Neural cell (in vitro differentiated cells): ENCODE results near the gene KRT27. TPM values are rescaled to one million over a fixed set of nuclear protein-coding genes. Genes with fewer than 3 reads are reported as not detected.

ENCODE experiments used
- H2AFZ ChIP-seq: fragments of 200-600, 300-800 bp; sonication (generic), shearing (Covaris generic); 2 replicates; pipeline ENCODE4 v1.6.0; 2014; ENCODE audit warnings: low read depth, mild to moderate bottlenecking, antibody characterized with exemption, low read length, moderate library complexity
- H3F3A ChIP-seq: fragments of 200-600 bp; shearing (Covaris generic); 2 replicates; pipeline ENCODE4 v1.6.1; 2016; ENCODE audit warnings: mild to moderate bottlenecking, moderate library complexity, mixed read lengths, antibody characterized with exemption, low read length; ENCODE audit not compliant: insufficient read depth, poor library complexity, severe bottlenecking
- H3K27ac ChIP-seq: fragments of 200-600, 300-800 bp; sonication (generic), shearing (Covaris generic); 2 replicates; pipeline ENCODE4 v1.5.1; 2014; ENCODE audit warnings: mild to moderate bottlenecking, low read length, moderate library complexity
- H3K27me3 ChIP-seq: fragments of 300-800, 200-600 bp; sonication (generic), shearing (Covaris generic); 2 replicates; pipeline ENCODE4 v1.6.0; 2014; ENCODE audit warnings: mild to moderate bottlenecking, low read depth, low read length, moderate library complexity; ENCODE audit not compliant: insufficient read depth
- H3K36me3 ChIP-seq: fragments of 300-800, 200-600 bp; sonication (generic), shearing (Covaris generic); 2 replicates; pipeline ENCODE4 v1.5.1; 2014; ENCODE audit warnings: mild to moderate bottlenecking, antibody characterized with exemption, low read length, moderate library complexity; ENCODE audit not compliant: insufficient read depth
- H3K4me2 ChIP-seq: fragments of 300-800, 200-600 bp; sonication (generic), shearing (Covaris generic); 2 replicates; pipeline ENCODE4 v1.6.0; 2014; ENCODE audit warnings: mild to moderate bottlenecking, low read length
- H3K4me3 ChIP-seq: fragments of 300-800, 200-600 bp; sonication (generic), shearing (Covaris generic); 2 replicates; pipeline ENCODE4 v1.5.1; 2014; ENCODE audit warnings: mild to moderate bottlenecking, low read length, moderate library complexity
- H3K79me2 ChIP-seq: fragments of 200-600 bp; shearing (Covaris generic); replicated peaks from 2 replicates; pipeline ENCODE4 v1.6.0; 2014; ENCODE audit warnings: mild to moderate bottlenecking, low read length, moderate library complexity; ENCODE audit not compliant: insufficient read depth
- H3K9ac ChIP-seq: fragments of 300-800, 200-600 bp; sonication (generic), shearing (Covaris generic); 2 replicates; pipeline ENCODE4 v1.6.1; 2016; ENCODE audit warnings: mild to moderate bottlenecking, low read length, mixed read lengths
- H3K9me2 ChIP-seq: fragments of 200-600 bp; shearing (Covaris generic); 2 replicates; pipeline ENCODE4 v1.6.1; 2016; ENCODE audit warnings: mild to moderate bottlenecking, low read length, mixed read lengths; ENCODE audit not compliant: insufficient read depth
- H3K9me3 ChIP-seq: fragments of 200-600, 300-800 bp; sonication (generic), shearing (Covaris generic); 2 replicates; pipeline ENCODE4 v1.6.1; 2016; ENCODE audit warnings: mild to moderate bottlenecking, mixed run types, low read length, moderate library complexity, mixed read lengths
- H4K20me1 ChIP-seq: fragments of 200-600 bp; shearing (Covaris generic); 2 replicates; pipeline ENCODE4 v1.6.1; 2016; ENCODE audit warnings: mild to moderate bottlenecking, mixed run types; ENCODE audit not compliant: insufficient read depth
- CTCF ChIP-seq: fragments of 450-650 bp; IDR thresholded peaks from 2 replicates; pipeline ENCODE4 v1.5.1; 2014; ENCODE audit warnings: antibody characterized with exemption, mild to moderate bottlenecking, moderate library complexity; ENCODE audit not compliant: poor library complexity, severe bottlenecking
- EP300 ChIP-seq: fragments of 450-650 bp; conservative IDR thresholded peaks from 2 replicates; pipeline ENCODE4 v1.6.1; 2014; ENCODE audit warnings: antibody characterized with exemption, mild to moderate bottlenecking, moderate library complexity; ENCODE audit not compliant: poor library complexity, severe bottlenecking
- EZH2 ChIP-seq: fragments of 200-600, 300-800 bp; shearing (Covaris generic), sonication (generic); IDR thresholded peaks from 2 replicates; pipeline ENCODE4 v1.6.1; 2014; ENCODE audit warnings: antibody characterized with exemption, low read length, borderline replicate concordance, mild to moderate bottlenecking; ENCODE audit not compliant: insufficient read depth, poor library complexity, severe bottlenecking
- MXI1 ChIP-seq: fragments of 450-650 bp; conservative IDR thresholded peaks from 2 replicates; pipeline ENCODE4 v1.6.1; 2014; ENCODE audit warnings: antibody characterized with exemption, mild to moderate bottlenecking; ENCODE audit not compliant: poor library complexity, severe bottlenecking
- POLR2AphosphoS5 ChIP-seq: IDR thresholded peaks from 2 replicates; pipeline ENCODE4 v1.6.1; 2012
- RAD21 ChIP-seq: fragments of 450-650 bp; conservative IDR thresholded peaks from 2 replicates; pipeline ENCODE4 v1.6.1; 2014; ENCODE audit warnings: antibody characterized with exemption, mild to moderate bottlenecking, moderate library complexity
- REST ChIP-seq: IDR thresholded peaks from 2 replicates; pipeline ENCODE4 v1.6.1; 2012; ENCODE audit warnings: borderline replicate concordance
- SMC3 ChIP-seq: fragments of 450-650 bp; conservative IDR thresholded peaks from 2 replicates; pipeline ENCODE4 v1.6.1; 2014; ENCODE audit warnings: antibody characterized with exemption, mild to moderate bottlenecking, moderate library complexity; ENCODE audit not compliant: poor library complexity
- TAF1 ChIP-seq: IDR thresholded peaks from 2 replicates; pipeline ENCODE4 v1.6.1; 2012; ENCODE audit warnings: low read depth
- polyA plus RNA-seq: library from polyadenylated mRNA; depleted of rRNA; stranded (reverse); fragments of >200 nt; gene quantifications from 2 replicates; pipeline ENCODE4 v1.2.3, GENCODE V29; 2014

The KRT27 gene
- polyA plus RNA-seq, 1 donor from 2014 or later, result not detected

GRCh38 chr17:40800381-40800780 lies 18.0 kb upstream of the KRT27 start:
- Histone ChIP-seq H3K9ac (no peak overlapping the region), H4K20me1 (no peaks in the 10 kb centered on the region), H3K9me2 (no peaks in the 10 kb centered on the region), H3K27me3 (peaks cover 11% of the 10 kb centered on the region), H3K9me3 (no peaks in the 10 kb centered on the region), H2AFZ (no peak overlapping the region), H3F3A (no peaks in the 10 kb centered on the region), H3K4me2 (no peak overlapping the region), H3K79me2 (no peaks in the 10 kb centered on the region), H3K36me3 (no peaks in the 10 kb centered on the region), H3K4me3 (no peak overlapping the region), H3K27ac (no peak overlapping the region)
- TF ChIP-seq SMC3, result no peak
- TF ChIP-seq EZH2, result no peak
- TF ChIP-seq TAF1, result no peak
- TF ChIP-seq EP300, result no peak
- TF ChIP-seq MXI1, result no peak
- TF ChIP-seq REST, result no peak

- H3K36me3 ChIP-seq, result no peaks in the 10 kb centered on the region
- no peak within 1 kb of the TSS for H3K4me2 ChIP-seq
- H4K20me1 ChIP-seq, result no peaks in the 10 kb centered on the region
- H3K79me2 ChIP-seq, result no peaks in the 10 kb centered on the region
- no peaks in the 10 kb centered on the region for H3K9me2 ChIP-seq
- no peak within 1 kb of the TSS for H3K9ac ChIP-seq
- peaks cover 11% of the 10 kb centered on the region for H3K27me3 ChIP-seq
- no peaks in the 10 kb centered on the region for H3F3A ChIP-seq
- H2AFZ ChIP-seq, result no peak within 1 kb of the TSS
- no peak for TF ChIP-seq POLR2AphosphoS5
- TF ChIP-seq SMC3, result no peak
- no peak for TF ChIP-seq CTCF
- no peak for TF ChIP-seq EP300
- TF ChIP-seq RAD21, result no peak
- TF ChIP-seq TAF1, result no peak
- no peak for TF ChIP-seq EZH2
- no peak for TF ChIP-seq MXI1
- no peak for TF ChIP-seq REST
- H3K27ac ChIP-seq, result no peak within 1 kb of the TSS
- H3K9me3 ChIP-seq, result no peaks in the 10 kb centered on the region
- no peak within 1 kb of the TSS for H3K4me3 ChIP-seq
Observed at GRCh38 chr17:40799859-40800258, 17.5 kb upstream of the KRT27 start, which contains the start of gene KRT28. KRT28 (minus strand) TSS chr17:40799959; CDS start chr17:40799893, 66 bp downstream.
